ENCODE data around the gene EGFL7. TPM values are rescaled to one million over a fixed set of nuclear protein-coding genes. Genes with fewer than 3 reads are reported as not detected.

EGFL7 gene
- total RNA-seq, 4 donors from 2014 or later = 38.8 to 81.0 (median 56.4) TPM

- peak overlapping the region in 2 of 4 donors; percentile 12 to 54 for H3K27ac ChIP-seq
- H3K4me3 ChIP-seq = peak overlapping the region in 1 of 2 donors; percentile 57
- no CpG with 5 or more reads among the region's 23 CpGs for WGBS, 2 donors (ENCODE audit: low coverage in 1 of 2)
Observed at GRCh38 chr9:136669791-136670464, 7.2 kb downstream of the EGFL7 start.

GRCh38 chr9:136670576-136671253 is 8.0 kb downstream of the EGFL7 start:
- Histone ChIP-seq H3K27me3 (peaks cover 50% of the 10 kb centered on the region), H3K4me3 (peak overlapping the region in 1 of 2 donors; percentile 57), H3K9me3 (no peaks in the 10 kb centered on the region), H3K36me3 (peaks cover 0 to 32% of the 10 kb centered on the region in 2 donors), H3K27ac (peak overlapping the region in 1 of 4 donors; percentile 19), H3K4me1 (peaks cover 0 to 17% (median 5%) of the 10 kb centered on the region in 3 donors)
- no peak for ATAC-seq
- TF ChIP-seq POLR2AphosphoS5 (IDR thresholded peaks at IDR 0.05) (no peak), CTCF (IDR thresholded peaks at IDR 0.05) (no peak), POLR2A (IDR thresholded peaks at IDR 0.05) (no peak), EP300 (IDR thresholded peaks at IDR 0.05) (no peak)
- WGBS, 2 donors (ENCODE audit: low coverage in 1 of 2) = no CpG with 5 or more reads among the region's 36 CpGs

More at GRCh38 chr9:136669791-136670464, 7.2 kb downstream of the EGFL7 start:
- Histone ChIP-seq H3K4me1 (peaks cover 0 to 23% (median 10%) of the 10 kb centered on the region in 3 donors), H3K27me3 (peaks cover 56% of the 10 kb centered on the region), H3K36me3 (peaks cover 0 to 25% of the 10 kb centered on the region in 2 donors), H3K9me3 (no peaks in the 10 kb centered on the region)
- ATAC-seq = no peak
- no peak for TF ChIP-seq POLR2AphosphoS5 (IDR thresholded peaks at IDR 0.05)

GRCh38 chr9:136671254-136671614 is 8.5 kb downstream of the EGFL7 start:
- Histone ChIP-seq H3K27ac (no peak overlapping the region), H3K9me3 (no peaks in the 10 kb centered on the region), H3K27me3 (peaks cover 46% of the 10 kb centered on the region), H3K36me3 (peaks cover 0 to 37% of the 10 kb centered on the region in 2 donors), H3K4me1 (peaks cover 0 to 14% (median 5%) of the 10 kb centered on the region in 3 donors), H3K4me3 (no peak overlapping the region)
- TF ChIP-seq CTCF (IDR thresholded peaks at IDR 0.05) (no peak), POLR2A (IDR thresholded peaks at IDR 0.05) (no peak), POLR2AphosphoS5 (IDR thresholded peaks at IDR 0.05) (no peak), EP300 (IDR thresholded peaks at IDR 0.05) (no peak)
- no peak for ATAC-seq
- WGBS, 2 donors (ENCODE audit: low coverage in 1 of 2) = no CpG with 5 or more reads among the region's 12 CpGs

- H3K27me3 ChIP-seq = peaks cover 40% of the 10 kb centered on the region
- H3K4me3 ChIP-seq = no peak overlapping the region
- peak overlapping the region in 3 of 4 donors; percentile 10 to 27 (median 14) for H3K27ac ChIP-seq
- TF ChIP-seq POLR2AphosphoS5 (IDR thresholded peaks at IDR 0.05) (no peak), EP300 (IDR thresholded peaks at IDR 0.05) (no peak), POLR2A (IDR thresholded peaks at IDR 0.05) (no peak), CTCF (IDR thresholded peaks at IDR 0.05) (peak in 3 of 4 experiments; percentile 54 to 86 (median 69))
- WGBS, 2 donors (ENCODE audit: low coverage in 1 of 2) = 60% methylated on average over 1 of the region's 27 CpGs; no CpG with 5 or more reads in 1 of the 2 donors
- H3K9me3 ChIP-seq = no peaks in the 10 kb centered on the region
- H3K36me3 ChIP-seq = peaks cover 0 to 43% of the 10 kb centered on the region in 2 donors
- ATAC-seq = no peak
- H3K4me1 ChIP-seq = peaks cover 0 to 8% (median 5%) of the 10 kb centered on the region in 3 donors
Observed at GRCh38 chr9:136671646-136672430, 9.1 kb downstream of the EGFL7 start.

Data from gastroesophageal sphincter (tissue), 4 donors.